DMS53 treated with DMSO at 0.1 percent for 48 hours (cell line): ENCODE data around the gene VAPB.

Experiments used
- DNase-seq: peaks from one replicate; lab custom pipeline; 2025; ENCODE audit not compliant: unreplicated experiment; lab: John Stamatoyannopoulos, UW

Gene VAPB

GRCh38 chr20:58458342-58459057 lies 69.5 kb downstream of the VAPB start:
- DNase-seq: no peak

- no peak for DNase-seq
Observed at GRCh38 chr20:58459058-58459750, 70.2 kb downstream of the VAPB start.

- DNase-seq: no peak
Observed at GRCh38 chr20:58461104-58461503, 72.1 kb downstream of the VAPB start.

- DNase-seq: no peak
Observed at GRCh38 chr20:58461899-58462298, 72.9 kb downstream of the VAPB start.

GRCh38 chr20:58463256-58463655 lies 74.2 kb downstream of the VAPB start:
- no peak for DNase-seq

- no peak for DNase-seq
Observed at GRCh38 chr20:58464838-58465237, 75.8 kb downstream of the VAPB start.

GRCh38 chr20:58466095-58466708 lies 77.2 kb downstream of the VAPB start:
- no peak for DNase-seq

- no peak for DNase-seq
Observed at GRCh38 chr20:58466729-58467571, 77.9 kb downstream of the VAPB start.

- DNase-seq: no peak
Observed at GRCh38 chr20:58467572-58468527, 78.8 kb downstream of the VAPB start.

GRCh38 chr20:58469616-58470015 lies 80.6 kb downstream of the VAPB start:
- no peak for DNase-seq

- no peak for DNase-seq
Observed at GRCh38 chr20:58470336-58471192, 81.5 kb downstream of the VAPB start.

- DNase-seq: no peak
Observed at GRCh38 chr20:58471193-58472164, 82.5 kb downstream of the VAPB start.

- DNase-seq: no peak
Observed at GRCh38 chr20:58472273-58473018, 83.4 kb downstream of the VAPB start.

GRCh38 chr20:58473453-58474425 lies 84.7 kb downstream of the VAPB start:
- DNase-seq: no peak

- DNase-seq: no peak
Observed at GRCh38 chr20:58475466-58475865, 86.4 kb downstream of the VAPB start.

GRCh38 chr20:58478141-58478805 lies 89.2 kb downstream of the VAPB start:
- DNase-seq: no peak
